Amniotic stem cell (primary cell): ENCODE measurements around the gene NF1.

ENCODE experiments used
- DNase-seq: peaks from one replicate; lab custom pipeline; 2025; lab: John Stamatoyannopoulos, UW

NF1 gene

GRCh38 chr17:31401456-31402254 is 306.9 kb downstream of the NF1 start:
- DNase-seq: no peak

GRCh38 chr17:31404028-31404949 is 309.5 kb downstream of the NF1 start:
- DNase-seq: no peak

- no peak for DNase-seq
These were observed 311.2 kb downstream of the NF1 start for GRCh38 chr17:31405890-31406371.

GRCh38 chr17:31408586-31408985 is 313.8 kb downstream of the NF1 start:
- DNase-seq: no peak

GRCh38 chr17:31411707-31412285 is 317.0 kb downstream of the NF1 start:
- DNase-seq: no peak

- DNase-seq: no peak
These were observed 317.7 kb downstream of the NF1 start for GRCh38 chr17:31412511-31412910.

- no peak for DNase-seq
These were observed 318.5 kb downstream of the NF1 start for GRCh38 chr17:31413081-31413799.

GRCh38 chr17:31413874-31414549 is 319.2 kb downstream of the NF1 start:
- DNase-seq: no peak

- DNase-seq: no peak
These were observed 319.8 kb downstream of the NF1 start for GRCh38 chr17:31414550-31414918.

GRCh38 chr17:31415004-31415454 is 320.3 kb downstream of the NF1 start:
- no peak for DNase-seq

GRCh38 chr17:31415640-31416502 is 321.1 kb downstream of the NF1 start:
- DNase-seq: no peak

- no peak for DNase-seq
These were observed 321.7 kb downstream of the NF1 start for GRCh38 chr17:31416503-31416923.

GRCh38 chr17:31417051-31417792 is 322.4 kb downstream of the NF1 start:
- DNase-seq: no peak

- DNase-seq: no peak
These were observed 324.1 kb downstream of the NF1 start for GRCh38 chr17:31418773-31419350.

- DNase-seq: no peak
These were observed 327.7 kb downstream of the NF1 start for GRCh38 chr17:31422443-31422842.

GRCh38 chr17:31424944-31425281 is 330.1 kb downstream of the NF1 start:
- no peak for DNase-seq

GRCh38 chr17:31425282-31426040 is 330.7 kb downstream of the NF1 start:
- no peak for DNase-seq
